ENCODE results near the gene SRSF3. TPM values are rescaled to one million over a fixed set of nuclear protein-coding genes. Genes with fewer than 3 reads are reported as not detected.

The SRSF3 gene
- total RNA-seq, 4 donors from 2014 or later = 114 to 272 (median 177) TPM

- no peak for TF ChIP-seq CTCF (IDR thresholded peaks at IDR 0.05)
- intact Hi-C loops (cut with DNase I; ENCODE audit: low total_unique reads) = loop anchor here (10.0 kb wide), 2 partner anchors 48 to 128 kb away; partner anchors contain the start of gene CDKN1A
- DNase-seq (ENCODE audit: low spot score in 2 of 2) = no peak
- no peak overlapping the region for H3K4me3 ChIP-seq (ENCODE audit: low read depth, poor library complexity, severe bottlenecking)
- 89 to 90% methylated on average over 3 of the region's 3 CpGs for WGBS, 2 donors
These were observed 32.5 kb downstream of the SRSF3 start for GRCh38 chr6:36626636-36627035.

GRCh38 chr6:36627141-36627540 is 33.0 kb downstream of the SRSF3 start:
- intact Hi-C loops (cut with DNase I; ENCODE audit: low total_unique reads) = loop anchor here (10.0 kb wide), 2 partner anchors 48 to 128 kb away; partner anchors contain the start of gene CDKN1A
- 94 to 97% methylated on average over 5 of the region's 5 CpGs for WGBS, 2 donors
- no peak overlapping the region for H3K4me3 ChIP-seq (ENCODE audit: low read depth, poor library complexity, severe bottlenecking)
- peak in 1 of 2 donors; percentile 48 for DNase-seq (ENCODE audit: low spot score in 2 of 2)
- TF ChIP-seq CTCF (IDR thresholded peaks at IDR 0.05) (no peak), POLR2A (IDR thresholded peaks at IDR 0.05) (no peak)

- TF ChIP-seq POLR2A (IDR thresholded peaks at IDR 0.05) (no peak), CTCF (IDR thresholded peaks at IDR 0.05) (no peak)
- DNase-seq (ENCODE audit: low spot score in 2 of 2) = peak; percentile 62 to 92
- intact Hi-C loops (cut with DNase I; ENCODE audit: low total_unique reads) = loop anchor here (10.0 kb wide), 2 partner anchors 47 to 127 kb away; partner anchors contain the start of gene CDKN1A
- no peak overlapping the region for H3K4me3 ChIP-seq (ENCODE audit: low read depth, poor library complexity, severe bottlenecking)
- WGBS, 2 donors = 9 to 17% methylated on average over 4 of the region's 4 CpGs
These were observed 33.7 kb downstream of the SRSF3 start for GRCh38 chr6:36627801-36628246.

GRCh38 chr6:36629784-36630183 is 35.6 kb downstream of the SRSF3 start:
- no peak for TF ChIP-seq CTCF (IDR thresholded peaks at IDR 0.05)
- TF ChIP-seq POLR2A (IDR thresholded peaks at IDR 0.05) = no peak
- no peak for DNase-seq (ENCODE audit: low spot score in 2 of 2)
- no peak overlapping the region for H3K4me3 ChIP-seq (ENCODE audit: low read depth, poor library complexity, severe bottlenecking)
- 90 to 96% methylated on average over 10 to 11 of the region's 11 CpGs for WGBS, 2 donors
- intact Hi-C loops (cut with DNase I; ENCODE audit: low total_unique reads) = loop anchor here (10.0 kb wide), 2 partner anchors 45 to 125 kb away; partner anchors contain the start of gene CDKN1A

GRCh38 chr6:36631326-36632011 is 37.3 kb downstream of the SRSF3 start:
- 64 to 67% methylated on average over 13 to 14 of the region's 14 CpGs for WGBS, 2 donors

More at GRCh38 chr6:36631326-36632011, 37.3 kb downstream of the SRSF3 start:
- H3K4me3 ChIP-seq (ENCODE audit: low read depth, poor library complexity, severe bottlenecking) = no peak overlapping the region
- DNase-seq (ENCODE audit: low spot score in 2 of 2) = no peak
- TF ChIP-seq CTCF (IDR thresholded peaks at IDR 0.05) = no peak
- TF ChIP-seq POLR2A (IDR thresholded peaks at IDR 0.05) = no peak
- intact Hi-C loops (cut with DNase I; ENCODE audit: low total_unique reads) = no loop called here

All from lower leg skin (tissue), 4 donors.